ENCODE measurements around the gene FREM2. TPM values are rescaled to one million over a fixed set of nuclear protein-coding genes. Genes with fewer than 3 reads are reported as not detected.

FREM2 gene
- total RNA-seq, 1 experiment from 2014 or later = 0.04 TPM

DNA sequence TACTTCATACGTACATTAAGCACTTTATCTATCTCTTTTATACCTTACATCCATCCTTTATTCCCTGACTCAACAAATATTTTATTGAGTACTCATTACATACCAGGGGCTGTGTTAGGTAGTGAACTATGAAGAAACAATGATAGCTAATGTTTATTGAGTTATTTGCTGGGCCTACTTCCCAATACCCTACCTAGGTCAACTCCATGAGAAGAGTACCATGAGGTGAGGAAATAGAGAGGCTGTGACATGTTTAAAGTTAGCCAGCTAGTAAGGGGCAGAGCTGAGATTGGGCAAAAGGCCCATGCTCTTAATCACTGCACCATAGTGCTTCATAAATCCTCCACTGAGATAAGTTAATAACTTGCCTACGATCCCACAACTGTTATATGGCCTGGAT lies 79.9 kb downstream of the FREM2 start:
- DNase-seq (no peak), ATAC-seq (no peak)
- no peaks in the 10 kb centered on the region for H4K20me1 ChIP-seq (ENCODE audit: low read length)
- no peaks in the 10 kb centered on the region for H3K36me3 ChIP-seq (ENCODE audit: low read depth, low read length)
- intact Hi-C loops (cut with micrococcal nuclease) = no loop called here
- TF ChIP-seq, protein P1, sequence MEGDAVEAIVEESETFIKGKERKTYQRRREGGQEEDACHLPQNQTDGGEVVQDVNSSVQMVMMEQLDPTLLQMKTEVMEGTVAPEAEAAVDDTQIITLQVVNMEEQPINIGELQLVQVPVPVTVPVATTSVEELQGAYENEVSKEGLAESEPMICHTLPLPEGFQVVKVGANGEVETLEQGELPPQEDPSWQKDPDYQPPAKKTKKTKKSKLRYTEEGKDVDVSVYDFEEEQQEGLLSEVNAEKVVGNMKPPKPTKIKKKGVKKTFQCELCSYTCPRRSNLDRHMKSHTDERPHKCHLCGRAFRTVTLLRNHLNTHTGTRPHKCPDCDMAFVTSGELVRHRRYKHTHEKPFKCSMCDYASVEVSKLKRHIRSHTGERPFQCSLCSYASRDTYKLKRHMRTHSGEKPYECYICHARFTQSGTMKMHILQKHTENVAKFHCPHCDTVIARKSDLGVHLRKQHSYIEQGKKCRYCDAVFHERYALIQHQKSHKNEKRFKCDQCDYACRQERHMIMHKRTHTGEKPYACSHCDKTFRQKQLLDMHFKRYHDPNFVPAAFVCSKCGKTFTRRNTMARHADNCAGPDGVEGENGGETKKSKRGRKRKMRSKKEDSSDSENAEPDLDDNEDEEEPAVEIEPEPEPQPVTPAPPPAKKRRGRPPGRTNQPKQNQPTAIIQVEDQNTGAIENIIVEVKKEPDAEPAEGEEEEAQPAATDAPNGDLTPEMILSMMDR (conservative IDR thresholded peaks at IDR 0.05; ENCODE audit: low read depth, low read length) = no peak
- no peak for TF ChIP-seq EZH2 (IDR thresholded peaks at IDR 0.05; ENCODE audit: low read length, unreplicated experiment)
- TF ChIP-seq EZH2phosphoT487 (IDR thresholded peaks at IDR 0.05; ENCODE audit: borderline replicate concordance, low read length) = no peak
- no peaks in the 10 kb centered on the region for H3K9me3 ChIP-seq (ENCODE audit: low read length)
- no peak overlapping the region for H3K4me3 ChIP-seq (ENCODE audit: low read length)
- H3K27ac ChIP-seq (ENCODE audit: low read length) = no peak overlapping the region
- no peak overlapping the region for H3K4me2 ChIP-seq (ENCODE audit: low read length)
- no peaks in the 10 kb centered on the region for H3K9me2 ChIP-seq (replicated peaks; ENCODE audit: low read length)
- no TSS peak for BruUV-seq (replicated peaks)
- CTCF ChIA-PET = no interaction called here
- no peaks in the 10 kb centered on the region for H3F3A ChIP-seq (ENCODE audit: low read length, unreplicated experiment)
- no peak overlapping the region for H3K9ac ChIP-seq (ENCODE audit: low read length)
- no peaks in the 10 kb centered on the region for H3K4me1 ChIP-seq (ENCODE audit: insufficient read depth, low read length)
- H3K27me3 ChIP-seq (ENCODE audit: low read length) = peaks cover 21% of the 10 kb centered on the region
- H3K79me2 ChIP-seq (ENCODE audit: low read length) = no peaks in the 10 kb centered on the region
- POLR2A ChIA-PET (ENCODE audit: unreplicated experiment) = no interaction called here
- no peak overlapping the region for H2AFZ ChIP-seq (ENCODE audit: low read length)

DNA sequence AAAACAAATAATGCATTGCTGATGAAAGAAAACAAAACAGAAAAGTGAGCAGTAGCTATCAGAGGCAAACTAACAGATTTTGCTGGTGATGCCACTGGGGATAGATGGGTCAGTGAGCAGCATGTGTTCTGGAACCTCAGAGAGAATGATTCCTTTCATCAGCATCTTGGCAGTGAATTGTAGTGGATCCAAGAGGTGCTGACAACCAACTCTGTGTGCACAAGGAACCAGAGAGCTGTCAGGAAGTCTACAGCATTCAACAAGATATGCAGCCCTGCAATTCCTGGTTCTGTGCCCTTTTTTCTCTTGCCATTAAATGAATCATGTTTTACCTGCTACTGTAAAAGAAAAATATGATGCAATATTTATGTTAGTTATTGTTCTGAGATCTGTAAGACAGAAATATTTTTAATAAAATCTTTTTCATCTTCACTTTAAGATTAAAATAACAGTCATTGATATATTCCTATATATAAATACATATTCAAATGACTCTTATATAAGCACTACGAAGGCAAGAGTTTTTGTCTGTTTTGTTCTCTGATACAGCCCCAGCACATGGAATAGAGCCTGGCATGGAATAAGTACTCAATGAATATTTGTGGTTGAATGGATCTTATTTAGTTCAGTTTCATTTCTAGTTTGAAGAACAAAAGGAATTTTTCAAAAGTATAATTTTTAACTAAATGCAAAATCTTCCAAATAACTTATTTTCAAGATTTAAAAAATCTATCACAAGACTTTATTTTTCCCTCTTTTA lies 80.8 kb downstream of the FREM2 start:
- Histone ChIP-seq H3K9me2 (replicated peaks; ENCODE audit: low read length) (no peaks in the 10 kb centered on the region), H3K79me2 (ENCODE audit: low read length) (no peaks in the 10 kb centered on the region), H3K27me3 (ENCODE audit: low read length) (peaks cover 18% of the 10 kb centered on the region), H2AFZ (ENCODE audit: low read length) (no peak overlapping the region), H3K9ac (ENCODE audit: low read length) (no peak overlapping the region), H3K36me3 (ENCODE audit: low read depth, low read length) (no peaks in the 10 kb centered on the region), H3K4me3 (ENCODE audit: low read length) (no peak overlapping the region), H3K4me2 (ENCODE audit: low read length) (no peak overlapping the region), H3K27ac (ENCODE audit: low read length) (no peak overlapping the region), H3K9me3 (ENCODE audit: low read length) (no peaks in the 10 kb centered on the region), H3F3A (ENCODE audit: low read length, unreplicated experiment) (no peaks in the 10 kb centered on the region), H3K4me1 (ENCODE audit: insufficient read depth, low read length) (no peaks in the 10 kb centered on the region), H4K20me1 (ENCODE audit: low read length) (no peaks in the 10 kb centered on the region)
- BruUV-seq (replicated peaks) = no TSS peak
- ATAC-seq (no peak), DNase-seq (no peak)
- ChIA-PET POLR2A (ENCODE audit: unreplicated experiment) (no interaction called here), CTCF (no interaction called here)
- intact Hi-C loops (cut with micrococcal nuclease) = no loop called here
- TF ChIP-seq, protein P1 (conservative IDR thresholded peaks at IDR 0.05; ENCODE audit: low read depth, low read length) = no peak
- TF ChIP-seq EZH2 (IDR thresholded peaks at IDR 0.05; ENCODE audit: low read length, unreplicated experiment) = no peak
- no peak for TF ChIP-seq EZH2phosphoT487 (IDR thresholded peaks at IDR 0.05; ENCODE audit: borderline replicate concordance, low read length)

GRCh38 chr13:38769526-38769925 lies 82.6 kb downstream of the FREM2 start:
- H3K4me1 ChIP-seq (ENCODE audit: insufficient read depth, low read length) = no peaks in the 10 kb centered on the region
- CTCF ChIA-PET = no interaction called here
- ATAC-seq (no peak), DNase-seq (no peak)
- H3K9me2 ChIP-seq (replicated peaks; ENCODE audit: low read length) = no peaks in the 10 kb centered on the region
- H3K9me3 ChIP-seq (ENCODE audit: low read length) = no peaks in the 10 kb centered on the region
- H3K9ac ChIP-seq (ENCODE audit: low read length) = no peak overlapping the region
- POLR2A ChIA-PET (ENCODE audit: unreplicated experiment) = interaction anchor here (0.7 kb wide), 1 partner anchor 567 kb away, joined by 4 read pairs; no protein-coding TSS in a partner anchor
- peaks cover 13% of the 10 kb centered on the region; the same call in 1 of the 2 replicates for H3K27me3 ChIP-seq (ENCODE audit: low read length)
- no peaks in the 10 kb centered on the region for H4K20me1 ChIP-seq (ENCODE audit: low read length)
- TF ChIP-seq EZH2 (IDR thresholded peaks at IDR 0.05; ENCODE audit: low read length, unreplicated experiment) (no peak), EZH2phosphoT487 (IDR thresholded peaks at IDR 0.05; ENCODE audit: borderline replicate concordance, low read length) (no peak)
- TF ChIP-seq, protein P1 (conservative IDR thresholded peaks at IDR 0.05; ENCODE audit: low read depth, low read length) = no peak
- H3K27ac ChIP-seq (ENCODE audit: low read length) = no peak overlapping the region
- intact Hi-C loops (cut with micrococcal nuclease) = no loop called here
- peak overlapping the region; percentile 46; the same call in 1 of the 2 replicates for H3K4me2 ChIP-seq (ENCODE audit: low read length)
- no peak overlapping the region for H3K4me3 ChIP-seq (ENCODE audit: low read length)
- no peak overlapping the region for H2AFZ ChIP-seq (ENCODE audit: low read length)
- H3K79me2 ChIP-seq (ENCODE audit: low read length) = no peaks in the 10 kb centered on the region
- no peaks in the 10 kb centered on the region for H3F3A ChIP-seq (ENCODE audit: low read length, unreplicated experiment)
- no peaks in the 10 kb centered on the region for H3K36me3 ChIP-seq (ENCODE audit: low read depth, low read length)
- no TSS peak for BruUV-seq (replicated peaks)

Data from PC-3 (cell line).